HG03103 (cell line): ENCODE results near the gene SPRR2B.
"Not testable (repeated sequence)": the region's sequence is repeated elsewhere in the genome, so short reads cannot be mapped to it uniquely, and the experiment has no call there.

ENCODE experiments used
- ATAC-seq: cut with Tn5 transposase; IDR thresholded peaks from one replicate; pipeline ENCODE4 v1.9.1; 2021; ENCODE audit warnings: low read depth; ENCODE audit not compliant: unreplicated experiment

SPRR2B gene

GRCh38 chr1:153071511-153071910 is at the start of gene SPRR2B:
Gene SPRR2B (minus strand): TSS chr1:153071611. CDS start chr1:153070839, 772 bp downstream.
- ATAC-seq = no peak

- no peak for ATAC-seq
These were observed 49.5 kb upstream of the SPRR2B start for GRCh38 chr1:153120945-153121344.

GRCh38 chr1:153119491-153119971 is 48.1 kb upstream of the SPRR2B start:
- no peak for ATAC-seq

- not testable (repeated sequence) for ATAC-seq
These were observed 43.9 kb upstream of the SPRR2B start for GRCh38 chr1:153115264-153115663.

GRCh38 chr1:153113416-153113815 is 42.0 kb upstream of the SPRR2B start, which contains the start of gene SPRR2F:
Gene SPRR2F (minus strand): TSS chr1:153113516. CDS start chr1:153112733, 783 bp downstream.
- no peak for ATAC-seq

- not testable (repeated sequence) for ATAC-seq
These were observed 41.0 kb upstream of the SPRR2B start for GRCh38 chr1:153112454-153112853.

- ATAC-seq = no peak
These were observed 28.8 kb upstream of the SPRR2B start for GRCh38 chr1:153100245-153100644.

- no peak for ATAC-seq
These were observed 28.1 kb upstream of the SPRR2B start for GRCh38 chr1:153099461-153100045.

- no peak for ATAC-seq
These were observed 24.4 kb upstream of the SPRR2B start for GRCh38 chr1:153095764-153096163.

GRCh38 chr1:153094426-153094825 is 23.0 kb upstream of the SPRR2B start, which contains the start of gene SPRR2E:
Gene SPRR2E (minus strand): TSS chr1:153094526. CDS start chr1:153093751, 775 bp downstream.
- no peak for ATAC-seq

- no peak for ATAC-seq
These were observed 16.2 kb upstream of the SPRR2B start for GRCh38 chr1:153087652-153088051.

- ATAC-seq = no peak
These were observed 10.3 kb upstream of the SPRR2B start for GRCh38 chr1:153081736-153082135.

GRCh38 chr1:153072806-153073726 is 1.7 kb upstream of the SPRR2B start:
- ATAC-seq = no peak

- ATAC-seq = no peak
These were observed 1.2 kb downstream of the SPRR2B start for GRCh38 chr1:153070243-153070642.

GRCh38 chr1:153058826-153059784 is 12.3 kb downstream of the SPRR2B start:
- no peak for ATAC-seq

GRCh38 chr1:153058154-153058553 is 13.3 kb downstream of the SPRR2B start:
- no peak for ATAC-seq

GRCh38 chr1:153057375-153057774 is 14.0 kb downstream of the SPRR2B start, which contains the start of gene SPRR2A:
Gene SPRR2A (minus strand): TSS chr1:153057512. CDS start chr1:153056735, 777 bp downstream.
- ATAC-seq = no peak

- not testable (repeated sequence) for ATAC-seq
These were observed 15.3 kb downstream of the SPRR2B start for GRCh38 chr1:153056111-153056510.

GRCh38 chr1:153049211-153049610 is 22.2 kb downstream of the SPRR2B start:
- ATAC-seq = no peak

- ATAC-seq = no peak
These were observed 30.3 kb downstream of the SPRR2B start, which contains the start of gene SPRR2D for GRCh38 chr1:153040950-153041631. Gene SPRR2D (minus strand): TSS chr1:153041120. CDS start chr1:153040346, 774 bp downstream.
